GM12878 (cell line): ENCODE results near the gene EPHA4. TPM values are rescaled to one million over a fixed set of nuclear protein-coding genes. Genes with fewer than 3 reads are reported as not detected.

Experiments used
- ATAC-seq: fragments of 200-7000 bp; cut with Tn5 transposase; 3 replicates; pipeline ENCODE4 v1.9.1; 2020; ENCODE audit warnings: mild to moderate bottlenecking, moderate library complexity
- BruUV-seq: library from RNA; stranded (reverse); fragments of 400-500 nt; replicated peaks from 2 replicates; lab custom pipeline; 2021; lab: Mats Ljungman, UMichigan
- CTCF ChIA-PET: fragments of 300-600 bp; sonication (Branson Sonifier 250); formaldehyde crosslinking; extraction: SDS; loops from one replicate; lab custom pipeline; 2021; ENCODE audit warnings: inconsistent platforms; lab: Yijun Ruan, JAX
- POLR2A ChIA-PET: fragments of 350-600 bp; formaldehyde crosslinking; extraction: SDS; loops from one replicate; lab custom pipeline; 2021; ENCODE audit warnings: inconsistent platforms; lab: Charles Lee
- RAD21 ChIA-PET: fragments of 300-600 bp; sonication (Branson Sonifier 250); formaldehyde crosslinking; loops from one replicate; lab custom pipeline; 2023; ENCODE audit warnings: antibody characterized with exemption; ENCODE audit not compliant: unreplicated experiment; lab: Charles Lee
- SMC1A ChIA-PET: fragments of 300-600 bp; sonication (Branson Sonifier 250); formaldehyde crosslinking; loops from one replicate; lab custom pipeline; 2023; ENCODE audit not compliant: unreplicated experiment, uncharacterized antibody; lab: Charles Lee
- DNase-seq: peaks from one replicate; pipeline ENCODE4 v3.0.0-alpha.2; 2011; ENCODE audit warnings: low read depth, low spot score
- FAIRE-seq: peaks from 3 replicates; lab custom pipeline; 2011; peaks lifted over from hg19 to GRCh38; lab: Jason Lieb, UNC
- H2AFZ ChIP-seq: 2 replicates; pipeline ENCODE4 v1.6.0; 2011; ENCODE audit warnings: low read depth, low read length, control low read depth; ENCODE audit not compliant: control insufficient read depth
- H3K27ac ChIP-seq: 2 replicates; pipeline ENCODE4 v1.5.1; 2011; ENCODE audit warnings: control low read depth; ENCODE audit not compliant: control insufficient read depth, insufficient read depth
- H3K27me3 ChIP-seq, 2 experiments: replicated peaks in 1 of 2; 2 replicates each; pipeline versions ENCODE4 v1.6.0 to v1.6.1; 2011; ENCODE audit warnings: low read length in 1 of 2; ENCODE audit not compliant: control insufficient read depth in 2 of 2, insufficient read depth in 2 of 2
- H3K36me3 ChIP-seq, 2 experiments: 2 replicates each; pipeline ENCODE4 v1.5.1; 2011; ENCODE audit warnings: low read length in 1 of 2; ENCODE audit not compliant: control insufficient read depth in 2 of 2, insufficient read depth in 2 of 2
- H3K4me1 ChIP-seq: 2 replicates; pipeline ENCODE4 v1.6.1; 2011; ENCODE audit warnings: mild to moderate bottlenecking, low read length, moderate library complexity, mixed read lengths; ENCODE audit not compliant: control insufficient read depth, insufficient read depth
- H3K4me2 ChIP-seq: 2 replicates; pipeline ENCODE4 v1.6.0; 2011; ENCODE audit warnings: control low read depth; ENCODE audit not compliant: control insufficient read depth, insufficient read depth
- H3K4me3 ChIP-seq: fragments of 200-600 bp; sonication (generic); 2 replicates; pipeline ENCODE4 v1.5.1; 2016
- H3K79me2 ChIP-seq: 2 replicates; pipeline ENCODE4 v1.6.0; 2011; ENCODE audit warnings: low read length; ENCODE audit not compliant: control insufficient read depth, insufficient read depth
- H3K9ac ChIP-seq: 2 replicates; pipeline ENCODE4 v1.8.0; 2011; ENCODE audit warnings: low read length, control low read depth, mixed read lengths; ENCODE audit not compliant: control insufficient read depth, insufficient read depth
- H3K9me3 ChIP-seq: replicated peaks from 3 replicates; pipeline ENCODE4 v1.5.1; 2011; ENCODE audit warnings: mild to moderate bottlenecking, low read length; ENCODE audit not compliant: control insufficient read depth, insufficient read depth
- H4K20me1 ChIP-seq: 2 replicates; pipeline ENCODE4 v1.6.0; 2011; ENCODE audit not compliant: control insufficient read depth, insufficient read depth
- ATF7 ChIP-seq: fragments of 450-650 bp; IDR thresholded peaks from 2 replicates; pipeline ENCODE4 v1.6.1; 2016; ENCODE audit warnings: low read depth, mild to moderate bottlenecking
- CEBPB ChIP-seq, 2 experiments: fragments of 150-350 bp in 1 of 2; IDR thresholded peaks; 2 replicates each; pipeline ENCODE4 v1.6.1; 2012 to 2014; ENCODE audit warnings: low read depth in 2 of 2, low read length in 2 of 2, borderline replicate concordance in 1 of 2, inconsistent platforms in 1 of 2
- CREM ChIP-seq: IDR thresholded peaks from 2 replicates; pipeline ENCODE4 v1.6.1; 2014; ENCODE audit warnings: antibody characterized with exemption, low read depth
- EGR1 ChIP-seq, 2 experiments: IDR thresholded peaks; 1 replicate in 1 of 2; 2 replicates in 1 of 2; pipeline ENCODE4 v1.6.1; 2011 to 2012; ENCODE audit warnings: low read depth in 2 of 2, low read length in 2 of 2, borderline replicate concordance in 1 of 2, mild to moderate bottlenecking in 1 of 2, moderate library complexity in 1 of 2
- FOS ChIP-seq: IDR thresholded peaks from 3 replicates; pipeline ENCODE4 v1.6.1; 2011; ENCODE audit warnings: borderline replicate concordance; ENCODE audit not compliant: insufficient read length; ENCODE audit errors: extremely low read depth
- HDAC2 ChIP-seq: fragments of 200-600 bp; sonication (generic); IDR thresholded peaks from 2 replicates; pipeline ENCODE4 v1.6.1; 2017
- IKZF2 ChIP-seq, 2 experiments: fragments of 450-650 bp; IDR thresholded peaks; 2 replicates each; pipeline ENCODE4 v1.6.1; 2017; ENCODE audit warnings: mild to moderate bottlenecking in 2 of 2, moderate library complexity in 2 of 2
- JUND ChIP-seq: IDR thresholded peaks from 2 replicates; pipeline ENCODE4 v1.6.1; 2012; ENCODE audit warnings: low read depth, mild to moderate bottlenecking, low read length, improper control_type of control experiment, moderate library complexity
- NRF1 ChIP-seq: conservative IDR thresholded peaks from 2 replicates; pipeline ENCODE4 v1.6.1; 2011; ENCODE audit warnings: mild to moderate bottlenecking, low read depth, low read length, improper control_type of control experiment
- SMC3 ChIP-seq: IDR thresholded peaks from 2 replicates; pipeline ENCODE4 v1.6.1; 2011; ENCODE audit warnings: low read length, improper control_type of control experiment, borderline replicate concordance
- USF2 ChIP-seq: IDR thresholded peaks from 2 replicates; pipeline ENCODE4 v1.6.1; 2011; ENCODE audit warnings: low read depth, low read length, improper control_type of control experiment, borderline replicate concordance
- WRNIP1 ChIP-seq: IDR thresholded peaks from 2 replicates; pipeline ENCODE4 v1.6.1; 2011; ENCODE audit warnings: low read depth, low read length, improper control_type of control experiment, borderline replicate concordance
- WGBS: methylation state at CpG from one replicate; pipeline ENCODE4 v1.1.6; 2016; ENCODE audit warnings: low lambda C conversion rate; ENCODE audit not compliant: insufficient replicate concordance, insufficient coverage; ENCODE audit errors: missing lambda C conversion rate; 5-methylcytosine and 5-hydroxymethylcytosine counted together
- in situ Hi-C: fragments of 300-500 bp; cut with MboI; formaldehyde crosslinking; loops from 9 replicates; pipeline ENCODE4 v1.14.3; 2018; ENCODE audit warnings: mixed read lengths
- intact Hi-C: fragments of 100-400 bp; cut with micrococcal nuclease; formaldehyde crosslinking; loops from one replicate; pipeline ENCODE4 v1.14.2; 2022; ENCODE audit not compliant: unreplicated experiment
- polyA plus RNA-seq, 11 experiments: library from polyadenylated mRNA; depleted of rRNA in 4 of 11; unstranded in 6 of 11; stranded (reverse) in 5 of 11; fragments of >200 nt; fragmentation: Nextera tagmentation in 4 of 11; fragmentation: Illumina TruSeq in 1 of 11; extraction: Ambion mirVana in 4 of 11; extraction: Trizol in 1 of 11; gene quantifications; 1 replicate in 1 of 11; 2 replicates in 10 of 11; pipeline versions ENCODE4 v1.2.1 to v1.2.3, GENCODE V29; 2011 to 2016; ENCODE audit warnings: inconsistent platforms in 2 of 11, missing spikeins in 2 of 11, low read depth in 1 of 11
- total RNA-seq, 4 experiments: library from RNA; depleted of rRNA in 3 of 4; stranded (reverse); fragments of >200 nt in 3 of 4; fragmentation: Illumina TruSeq in 1 of 4; extraction: Trizol in 1 of 4; gene quantifications; 2 replicates each; pipeline versions ENCODE4 v1.2.1 to v1.2.3, GENCODE V29; 2013 to 2021

EPHA4 gene
- total and polyA plus RNA-seq, 10 of the 15 experiments (the other 5 are each of a cell fraction or from before 2014, with no cell fraction given): 0.06 to 1.5 (median 0.33) TPM; not detected in 1

GRCh38 chr2:221464971-221465370 is 107.1 kb downstream of the EPHA4 start:
- no peaks in the 10 kb centered on the region; a peak in 1 of 4 replicates for H3K27me3 ChIP-seq
- WGBS: 47% methylated on average over 2 of the region's 2 CpGs
- ChIA-PET SMC1A (interaction anchor here (0.7 to 1.7 kb wide), 4 partner anchors 15 to 572 kb away, joined by 3 to 4 read pairs (median 3); no protein-coding TSS in a partner anchor), RAD21 (no interaction called here)
- BruUV-seq: no TSS peak
- FAIRE-seq: no peak
- no peak for DNase-seq
- peaks cover 5% of the 10 kb centered on the region; the same call in 1 of the 2 replicates for H3K4me1 ChIP-seq
- no peaks in the 10 kb centered on the region for H3K9me3 ChIP-seq
- no peak for ATAC-seq
- no peaks in the 10 kb centered on the region for H3K36me3 ChIP-seq
- TF ChIP-seq CREM (no peak), EGR1 (IDR thresholded peaks at IDR 0.05; ENCODE audit: borderline replicate concordance in 1 of 2, low read depth in 2 of 2, low read length in 2 of 2) (no peak), CEBPB (IDR thresholded peaks at IDR 0.05; ENCODE audit: borderline replicate concordance in 1 of 2, low read depth in 2 of 2, low read length in 2 of 2) (no peak), JUND (no peak), SMC3 (no peak), ATF7 (no peak), NRF1 (no peak), WRNIP1 (no peak), USF2 (no peak), HDAC2 (no peak), IKZF2 (IDR thresholded peaks at IDR 0.05) (no peak), FOS (no peak)
- TF ChIP-seq, all 136 proteins: peak for 0
- intact Hi-C loops (no loop called here), in situ Hi-C loops (no loop called here)
- Histone ChIP-seq H3K9ac (no peak overlapping the region), H3K4me3 (no peak overlapping the region), H3K4me2 (no peak overlapping the region), H2AFZ (no peak overlapping the region), H3K27ac (no peak overlapping the region), H3K79me2 (no peaks in the 10 kb centered on the region), H4K20me1 (no peaks in the 10 kb centered on the region)
- ChIA-PET POLR2A (no interaction called here), CTCF (interaction anchor here (1.6 kb wide), 1 partner anchor 30 kb away, joined by 6 read pairs; no protein-coding TSS in a partner anchor)
